Type B pancreatic cell (in vitro differentiated cells): ENCODE data around the gene SHISA5. TPM values are rescaled to one million over a fixed set of nuclear protein-coding genes. Genes with fewer than 3 reads are reported as not detected.
"Not testable (repeated sequence)": the region's sequence is repeated elsewhere in the genome, so short reads cannot be mapped to it uniquely, and the experiment has no call there.

ENCODE experiments used
- DNase-seq: peaks from one replicate; pipeline ENCODE4 v3.0.0; 2021; ENCODE audit warnings: mixed read lengths; ENCODE audit not compliant: unreplicated experiment; ENCODE audit errors: extremely low spot score
- H3K27ac Mint-ChIP-seq: 2 replicates; pipeline ENCODE4 v1.8.0; 2021; ENCODE audit warnings: mild to moderate bottlenecking, mixed read lengths
- H3K27me3 Mint-ChIP-seq: 2 replicates; pipeline ENCODE4 v1.8.0; 2021; ENCODE audit warnings: mixed read lengths
- H3K36me3 Mint-ChIP-seq: 2 replicates; pipeline ENCODE4 v1.8.0; 2021; ENCODE audit warnings: mixed read lengths
- H3K4me1 Mint-ChIP-seq: one replicate; pipeline ENCODE4 v1.8.0; 2021; ENCODE audit warnings: mixed read lengths; ENCODE audit not compliant: unreplicated experiment
- H3K4me3 Mint-ChIP-seq: 2 replicates; pipeline ENCODE4 v1.8.0; 2021; ENCODE audit warnings: mild to moderate bottlenecking, mixed read lengths
- H3K9me3 Mint-ChIP-seq: 2 replicates; pipeline ENCODE4 v1.8.0; 2021; ENCODE audit warnings: mixed read lengths
- total RNA-seq: library from RNA; stranded (reverse); gene quantifications from 2 replicates; pipeline ENCODE4 v1.2.1, GENCODE V29; 2021; ENCODE audit warnings: low replicate concordance
- TF ChIP-seq, protein P1 (sequence below): fragments of 200-600 bp; sonication (generic); conservative IDR thresholded peaks from 2 replicates; pipeline ENCODE4 v1.5.0; 2021; ENCODE audit warnings: antibody characterized with exemption, mild to moderate bottlenecking

The SHISA5 gene
- total RNA-seq, 1 donor from 2014 or later, result 162 TPM

DNA sequence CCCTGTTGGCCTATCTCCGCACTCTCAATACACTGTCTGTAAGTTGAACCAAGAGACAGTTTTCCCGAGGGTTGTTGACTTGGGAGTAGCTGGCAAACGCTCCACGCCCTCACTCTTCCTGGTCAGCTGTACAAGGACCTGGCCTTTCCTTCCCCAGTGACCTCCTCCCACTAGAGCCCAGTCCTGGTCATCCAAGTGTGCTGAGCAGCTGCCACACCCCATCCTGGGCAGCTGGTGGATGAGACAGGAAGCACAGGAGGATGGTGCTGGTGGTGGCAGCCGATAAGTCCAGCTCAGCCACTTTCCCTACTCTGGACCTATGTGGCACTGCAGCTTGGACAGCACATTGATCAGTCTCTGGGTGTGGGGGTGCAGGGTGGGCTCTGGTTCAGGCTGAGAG, 32.8 kb upstream of the SHISA5 start:
- no peaks in the 10 kb centered on the region for H3K4me1 Mint-ChIP-seq
- H3K27me3 Mint-ChIP-seq, result no peaks in the 10 kb centered on the region
- DNase-seq, result no peak
- TF ChIP-seq, protein P1, sequence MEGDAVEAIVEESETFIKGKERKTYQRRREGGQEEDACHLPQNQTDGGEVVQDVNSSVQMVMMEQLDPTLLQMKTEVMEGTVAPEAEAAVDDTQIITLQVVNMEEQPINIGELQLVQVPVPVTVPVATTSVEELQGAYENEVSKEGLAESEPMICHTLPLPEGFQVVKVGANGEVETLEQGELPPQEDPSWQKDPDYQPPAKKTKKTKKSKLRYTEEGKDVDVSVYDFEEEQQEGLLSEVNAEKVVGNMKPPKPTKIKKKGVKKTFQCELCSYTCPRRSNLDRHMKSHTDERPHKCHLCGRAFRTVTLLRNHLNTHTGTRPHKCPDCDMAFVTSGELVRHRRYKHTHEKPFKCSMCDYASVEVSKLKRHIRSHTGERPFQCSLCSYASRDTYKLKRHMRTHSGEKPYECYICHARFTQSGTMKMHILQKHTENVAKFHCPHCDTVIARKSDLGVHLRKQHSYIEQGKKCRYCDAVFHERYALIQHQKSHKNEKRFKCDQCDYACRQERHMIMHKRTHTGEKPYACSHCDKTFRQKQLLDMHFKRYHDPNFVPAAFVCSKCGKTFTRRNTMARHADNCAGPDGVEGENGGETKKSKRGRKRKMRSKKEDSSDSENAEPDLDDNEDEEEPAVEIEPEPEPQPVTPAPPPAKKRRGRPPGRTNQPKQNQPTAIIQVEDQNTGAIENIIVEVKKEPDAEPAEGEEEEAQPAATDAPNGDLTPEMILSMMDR, result no peak
- H3K9me3 Mint-ChIP-seq, result no peaks in the 10 kb centered on the region
- no peak overlapping the region for H3K27ac Mint-ChIP-seq
- peaks cover 6% of the 10 kb centered on the region for H3K36me3 Mint-ChIP-seq
- no peak overlapping the region for H3K4me3 Mint-ChIP-seq

GRCh38 chr3:48536116-48536515, 32.1 kb upstream of the SHISA5 start:
- Mint-ChIP-seq H3K36me3 (peaks cover 6% of the 10 kb centered on the region), H3K27me3 (no peaks in the 10 kb centered on the region), H3K4me3 (no peak overlapping the region), H3K27ac (no peak overlapping the region), H3K9me3 (no peaks in the 10 kb centered on the region), H3K4me1 (no peaks in the 10 kb centered on the region)
- TF ChIP-seq, protein P1, result no peak
- no peak for DNase-seq

- H3K27me3 Mint-ChIP-seq, result no peaks in the 10 kb centered on the region
- H3K27ac Mint-ChIP-seq, result no peak overlapping the region
- peaks cover 6% of the 10 kb centered on the region for H3K36me3 Mint-ChIP-seq
- no peak overlapping the region for H3K4me3 Mint-ChIP-seq
- DNase-seq, result no peak
- TF ChIP-seq, protein P1, result no peak
- no peaks in the 10 kb centered on the region for H3K4me1 Mint-ChIP-seq
- H3K9me3 Mint-ChIP-seq, result no peaks in the 10 kb centered on the region
These were observed 31.6 kb upstream of the SHISA5 start for GRCh38 chr3:48535578-48535977.

GRCh38 chr3:48532977-48533337, 29.0 kb upstream of the SHISA5 start:
- Mint-ChIP-seq H3K4me3 (no peak overlapping the region), H3K27me3 (no peaks in the 10 kb centered on the region), H3K36me3 (peaks cover 7% of the 10 kb centered on the region), H3K27ac (no peak overlapping the region), H3K9me3 (no peaks in the 10 kb centered on the region), H3K4me1 (no peaks in the 10 kb centered on the region)
- TF ChIP-seq, protein P1, result no peak
- DNase-seq, result no peak

DNA sequence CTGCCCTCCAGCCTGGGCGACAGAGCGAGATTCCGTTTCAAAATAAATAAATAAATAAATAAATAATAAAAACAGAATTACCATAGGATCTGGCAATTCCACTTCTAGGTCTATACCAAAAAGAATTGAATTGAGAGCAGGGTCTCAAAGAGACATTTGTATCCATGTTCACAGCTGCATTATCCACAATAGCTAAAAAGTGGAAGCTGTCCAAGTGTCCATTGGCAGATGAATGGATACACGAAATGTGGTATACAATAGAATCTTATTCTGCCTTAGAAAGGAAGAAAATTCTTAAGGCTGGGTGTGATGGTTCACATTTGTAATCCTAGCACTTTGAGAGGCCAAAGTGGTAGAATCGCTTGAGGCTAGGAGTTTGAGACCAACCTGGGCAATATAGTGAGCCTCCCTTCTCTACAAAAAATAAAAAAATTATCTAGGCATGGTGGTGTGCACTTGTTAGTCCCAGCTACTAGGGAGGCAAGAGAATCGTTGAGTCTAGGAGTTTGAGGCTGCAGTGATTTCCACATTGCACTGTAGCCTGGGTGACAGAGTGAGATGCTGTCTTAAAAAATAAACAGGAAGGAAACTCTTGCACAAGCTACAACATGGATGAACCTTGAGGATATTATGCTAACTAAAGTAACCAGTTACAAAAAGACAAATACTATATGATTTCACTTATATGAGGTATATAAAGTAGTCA, 28.4 kb upstream of the SHISA5 start:
- TF ChIP-seq, protein P1, result no peak
- peaks cover 10% of the 10 kb centered on the region for H3K36me3 Mint-ChIP-seq
- H3K4me1 Mint-ChIP-seq, result no peaks in the 10 kb centered on the region
- H3K27ac Mint-ChIP-seq, result no peak overlapping the region
- no peaks in the 10 kb centered on the region for H3K27me3 Mint-ChIP-seq
- no peak overlapping the region for H3K4me3 Mint-ChIP-seq
- H3K9me3 Mint-ChIP-seq, result no peaks in the 10 kb centered on the region
- DNase-seq, result no peak

DNA sequence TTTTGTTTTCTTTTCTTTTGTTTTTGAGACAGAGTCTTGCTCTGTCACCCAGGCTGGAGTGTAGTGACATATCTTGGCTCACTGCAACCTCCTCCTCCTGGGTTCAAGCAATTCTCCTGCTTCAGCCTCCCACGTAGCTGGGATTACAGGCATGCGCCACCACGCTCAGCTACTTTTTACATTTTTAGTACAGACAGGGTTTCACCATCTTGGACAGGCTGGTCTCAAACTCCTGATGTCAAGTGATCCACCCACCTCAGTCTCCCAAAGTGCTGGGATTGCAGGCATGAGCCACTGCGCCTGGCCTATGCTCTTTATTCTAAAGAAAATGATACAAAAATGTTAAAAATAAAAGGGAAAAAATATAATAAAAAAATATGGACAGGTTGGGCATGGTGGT, 26.7 kb upstream of the SHISA5 start:
- H3K4me1 Mint-ChIP-seq, H3K27ac Mint-ChIP-seq, H3K4me3 Mint-ChIP-seq, DNase-seq, H3K9me3 Mint-ChIP-seq, H3K27me3 Mint-ChIP-seq: not testable (repeated sequence)
- H3K36me3 Mint-ChIP-seq, result peaks cover 13% of the 10 kb centered on the region
